GM10266 (cell line): ENCODE results near the gene PAFAH1B1.

Experiments
- DNase-seq: peaks from one replicate; pipeline ENCODE4 v3.0.0; 2012; ENCODE audit errors: extremely low spot score
- TF ChIP-seq, protein P1 (sequence below): IDR thresholded peaks from 2 replicates; pipeline ENCODE4 v1.5.1; 2012; ENCODE audit warnings: mild to moderate bottlenecking, low read depth; ENCODE audit not compliant: control insufficient read depth, insufficient read depth; ENCODE audit errors: missing control alignments

The PAFAH1B1 gene

DNA sequence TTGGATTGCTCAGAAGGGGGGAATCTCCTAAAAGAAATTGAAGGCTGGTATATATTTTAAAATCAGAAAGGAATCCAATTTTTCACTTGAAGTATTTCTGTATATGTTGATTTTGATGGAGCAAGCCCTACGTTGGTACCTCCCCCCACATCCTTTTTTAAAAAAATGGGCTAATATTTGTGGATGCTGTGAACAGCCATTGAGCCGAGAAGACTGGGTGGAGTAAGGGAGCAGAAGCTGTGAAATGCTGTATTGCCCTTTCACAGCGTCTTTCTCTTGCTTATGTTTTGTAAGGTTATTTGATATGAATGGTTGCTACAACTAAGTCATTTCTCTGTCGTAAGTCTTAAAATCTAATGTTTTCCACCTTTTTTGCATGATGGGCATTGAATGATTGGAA is 2.3 kb downstream of the PAFAH1B1 start:
- DNase-seq, result no peak
- TF ChIP-seq, protein P1, sequence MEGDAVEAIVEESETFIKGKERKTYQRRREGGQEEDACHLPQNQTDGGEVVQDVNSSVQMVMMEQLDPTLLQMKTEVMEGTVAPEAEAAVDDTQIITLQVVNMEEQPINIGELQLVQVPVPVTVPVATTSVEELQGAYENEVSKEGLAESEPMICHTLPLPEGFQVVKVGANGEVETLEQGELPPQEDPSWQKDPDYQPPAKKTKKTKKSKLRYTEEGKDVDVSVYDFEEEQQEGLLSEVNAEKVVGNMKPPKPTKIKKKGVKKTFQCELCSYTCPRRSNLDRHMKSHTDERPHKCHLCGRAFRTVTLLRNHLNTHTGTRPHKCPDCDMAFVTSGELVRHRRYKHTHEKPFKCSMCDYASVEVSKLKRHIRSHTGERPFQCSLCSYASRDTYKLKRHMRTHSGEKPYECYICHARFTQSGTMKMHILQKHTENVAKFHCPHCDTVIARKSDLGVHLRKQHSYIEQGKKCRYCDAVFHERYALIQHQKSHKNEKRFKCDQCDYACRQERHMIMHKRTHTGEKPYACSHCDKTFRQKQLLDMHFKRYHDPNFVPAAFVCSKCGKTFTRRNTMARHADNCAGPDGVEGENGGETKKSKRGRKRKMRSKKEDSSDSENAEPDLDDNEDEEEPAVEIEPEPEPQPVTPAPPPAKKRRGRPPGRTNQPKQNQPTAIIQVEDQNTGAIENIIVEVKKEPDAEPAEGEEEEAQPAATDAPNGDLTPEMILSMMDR, result no peak

DNA sequence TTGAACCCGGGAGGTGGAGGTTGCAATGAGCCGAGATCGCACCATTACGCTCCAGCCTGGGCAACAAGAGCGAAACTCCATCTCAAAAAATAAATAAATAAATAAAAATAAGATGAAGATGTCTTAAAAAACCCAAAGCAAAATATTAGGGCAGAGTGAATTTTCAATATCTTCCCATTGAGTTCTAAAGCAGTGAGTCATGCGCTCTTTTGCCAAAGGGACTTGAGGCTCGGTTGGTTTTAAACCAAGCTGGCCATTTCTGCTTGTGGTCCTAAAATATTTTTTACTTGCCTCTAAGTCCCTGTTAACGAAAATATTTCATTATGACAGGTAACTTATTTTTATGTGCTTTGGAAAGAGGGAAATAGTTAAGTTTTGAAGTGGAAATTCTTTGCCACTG is 4.7 kb downstream of the PAFAH1B1 start:
- DNase-seq, result no peak
- TF ChIP-seq, protein P1, result no peak

DNA sequence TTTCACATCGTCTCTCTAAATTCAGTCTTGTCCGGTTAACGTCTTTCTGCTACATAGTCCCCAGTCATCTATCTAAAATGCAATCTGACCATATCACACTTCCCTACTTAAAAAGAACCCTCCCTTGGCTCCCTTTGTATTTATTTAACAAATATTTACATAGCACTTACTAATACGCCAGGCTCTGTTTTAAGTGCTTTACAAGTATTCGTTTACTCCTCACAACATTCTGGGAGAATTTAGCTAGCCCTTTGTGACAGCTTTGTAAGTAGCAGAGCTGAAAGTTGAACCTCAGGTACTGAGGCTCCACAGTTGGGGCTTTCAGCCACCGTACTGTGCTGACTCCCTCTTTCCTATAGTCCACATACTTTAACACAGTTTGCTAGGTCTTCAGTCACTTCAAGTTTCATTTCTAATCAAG is 9.2 kb downstream of the PAFAH1B1 start:
- TF ChIP-seq, protein P1, result no peak
- no peak for DNase-seq

DNA sequence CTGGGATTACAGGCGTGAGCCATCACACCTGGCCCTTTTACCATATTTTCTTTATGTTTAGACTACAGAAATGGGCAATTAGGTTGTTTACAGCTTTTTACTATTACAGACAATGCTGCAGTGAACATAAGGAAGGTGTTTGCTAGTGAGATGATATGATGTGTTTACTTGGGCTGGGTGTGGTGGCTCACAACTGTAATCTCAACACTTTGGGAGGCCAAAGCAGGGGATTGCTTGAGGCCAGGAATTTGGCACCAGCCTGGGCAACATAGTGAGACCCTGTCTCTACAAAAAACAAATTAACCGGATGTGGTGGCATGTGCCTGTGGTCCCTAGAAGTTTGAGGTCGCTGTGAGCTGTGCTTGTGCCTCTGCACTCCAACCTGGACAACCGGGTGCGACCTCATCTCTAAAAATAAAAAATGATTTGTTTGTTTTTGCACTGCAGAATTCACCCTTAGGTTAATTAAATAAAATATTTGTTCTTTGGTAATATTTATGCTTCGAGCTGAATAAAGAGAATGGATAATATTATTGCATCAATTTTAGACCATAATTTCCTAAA is 15.0 kb downstream of the PAFAH1B1 start:
- TF ChIP-seq, protein P1, result no peak
- no peak for DNase-seq

DNA sequence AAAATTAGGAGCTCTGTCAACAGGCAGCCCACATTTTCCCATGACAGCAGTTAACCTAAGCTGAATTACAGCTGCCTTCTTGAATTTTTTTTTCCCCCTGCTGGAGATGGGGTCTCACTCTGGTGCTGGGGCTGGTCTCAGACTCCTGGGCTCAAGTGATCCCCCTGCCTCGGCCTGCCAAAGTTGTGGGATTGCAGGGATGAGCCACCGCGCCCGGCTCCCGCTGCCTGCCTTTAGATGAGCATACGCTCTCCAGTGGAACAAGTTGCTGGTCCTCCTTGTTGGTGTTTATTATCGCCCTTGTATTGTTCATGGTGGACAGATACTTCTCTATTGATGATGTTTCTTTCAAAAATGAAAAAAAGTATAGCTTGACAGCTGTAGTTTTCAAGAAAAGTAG is 15.6 kb downstream of the PAFAH1B1 start:
- TF ChIP-seq, protein P1, result no peak
- no peak for DNase-seq

DNA sequence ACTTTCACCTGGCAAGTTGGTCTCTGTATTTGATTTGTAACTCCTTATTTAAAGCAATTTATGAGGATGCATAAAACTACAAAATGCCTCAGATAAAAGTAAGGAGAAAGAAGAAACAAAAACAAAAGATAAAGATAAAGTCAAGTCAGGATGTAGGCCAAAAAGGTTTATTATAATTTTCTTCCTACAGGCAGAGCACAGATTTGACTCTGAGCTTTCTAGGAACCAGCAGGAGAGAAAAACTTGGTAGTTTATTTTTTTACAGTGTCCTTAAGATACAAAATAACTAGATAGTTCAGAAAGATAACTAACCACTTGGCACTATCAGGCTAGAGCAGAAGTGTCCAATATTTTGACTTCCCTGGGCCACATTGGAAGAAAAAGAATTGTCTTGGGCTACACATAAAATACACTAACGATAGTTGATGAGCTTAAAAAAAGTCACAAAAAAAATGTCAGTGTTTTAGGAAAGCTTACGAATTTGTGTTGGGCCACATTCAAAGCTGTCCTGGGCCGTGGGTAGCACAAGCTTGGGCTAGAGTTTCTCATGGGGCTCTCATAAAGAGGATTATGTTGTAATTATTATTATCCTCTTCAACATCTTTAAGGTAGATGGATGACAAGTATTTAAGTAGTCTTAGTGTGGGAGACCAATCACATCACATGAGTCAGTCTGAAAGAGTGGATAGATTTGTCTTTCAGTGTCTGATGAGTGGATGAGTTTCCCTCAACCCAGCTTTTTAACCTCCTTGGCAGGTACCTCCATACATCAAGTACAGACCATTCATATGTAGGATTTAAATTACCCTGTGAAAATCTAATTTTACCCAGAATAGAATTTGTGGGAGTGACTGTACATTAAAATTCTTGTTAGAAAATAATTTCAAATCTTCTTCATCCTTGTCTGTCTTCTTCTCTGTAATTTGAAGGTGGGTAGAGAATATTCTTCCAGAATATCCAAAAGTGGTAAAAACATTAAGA is 17.0 kb downstream of the PAFAH1B1 start:
- no peak for DNase-seq
- TF ChIP-seq, protein P1, result no peak

DNA sequence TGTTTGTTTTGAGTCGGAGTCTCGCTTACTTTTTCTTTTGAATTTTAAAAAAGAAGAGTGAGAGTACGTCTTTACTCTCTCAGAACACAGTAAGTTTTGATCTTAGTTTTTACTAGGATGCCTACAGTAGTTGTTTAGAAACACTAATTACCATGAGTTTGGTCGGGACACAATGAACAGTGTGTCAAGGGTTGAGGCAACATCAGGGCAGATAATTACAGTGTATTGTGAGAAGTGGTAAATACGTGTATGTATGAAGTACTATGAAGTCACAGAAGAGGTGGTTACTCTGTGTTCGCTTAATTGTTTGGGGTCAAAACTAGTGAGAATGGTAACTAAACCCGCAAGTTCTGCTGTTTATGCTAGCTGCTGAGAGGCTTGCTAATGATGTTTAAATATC is 18.2 kb downstream of the PAFAH1B1 start:
- TF ChIP-seq, protein P1, result no peak
- no peak for DNase-seq
